ENCODE measurements around the gene GALNT9.

GALNT9 gene

DNA sequence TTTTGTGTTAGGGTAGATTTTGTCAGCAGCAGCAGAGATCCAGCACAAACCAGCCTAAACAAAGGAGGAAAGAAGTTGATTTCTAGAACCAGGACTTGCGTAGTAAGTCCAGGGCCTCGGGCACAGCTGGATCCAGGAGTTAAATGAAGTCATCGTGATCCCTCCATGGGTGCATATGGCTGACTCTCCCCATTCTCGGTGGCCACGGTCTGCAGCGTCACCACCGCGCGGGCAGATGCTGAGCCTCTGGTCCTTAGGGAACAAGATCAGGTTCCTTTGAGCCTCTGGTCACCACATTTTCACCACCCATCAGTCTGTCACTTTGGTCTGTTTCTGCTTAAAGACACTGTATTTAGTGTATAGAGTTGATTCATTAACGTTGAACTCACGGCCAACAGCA, 14.8 kb upstream of the GALNT9 start:
- no peak for DNase-seq

DNA sequence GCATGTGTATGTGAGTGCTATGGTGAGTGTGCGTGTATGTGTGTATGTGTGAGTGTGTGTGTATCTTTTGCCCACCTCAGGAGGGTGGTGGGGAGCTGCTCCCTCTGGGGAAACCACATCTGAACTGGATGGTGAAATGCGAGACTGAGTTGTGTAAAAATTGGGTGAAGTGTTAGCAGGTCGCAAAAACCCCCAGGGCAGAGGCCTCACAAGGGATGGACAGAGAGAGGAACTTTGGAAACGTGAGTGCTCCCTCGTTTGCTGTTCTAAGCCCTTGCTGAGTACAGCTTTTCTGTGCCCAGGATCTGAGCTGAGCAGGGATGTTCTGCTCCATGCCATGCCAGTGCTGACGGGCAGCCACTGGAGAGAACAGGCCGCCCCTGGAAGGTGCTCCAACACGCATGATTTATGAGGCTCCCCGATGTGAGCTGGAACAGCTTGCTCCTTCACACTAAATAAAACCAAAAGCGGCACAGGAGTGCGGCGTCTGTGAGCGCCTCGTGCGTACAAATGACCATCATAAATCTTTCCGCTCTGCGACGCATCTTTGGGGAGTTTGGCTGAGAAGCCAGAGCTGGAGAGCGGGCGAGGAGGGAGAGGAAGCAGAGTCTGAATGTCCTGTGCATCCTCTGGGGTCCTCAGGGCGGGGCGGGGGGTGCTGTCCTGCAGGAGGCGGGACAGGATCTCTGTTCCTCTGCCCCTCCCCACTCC, 14.1 kb upstream of the GALNT9 start:
- no peak for DNase-seq

DNA sequence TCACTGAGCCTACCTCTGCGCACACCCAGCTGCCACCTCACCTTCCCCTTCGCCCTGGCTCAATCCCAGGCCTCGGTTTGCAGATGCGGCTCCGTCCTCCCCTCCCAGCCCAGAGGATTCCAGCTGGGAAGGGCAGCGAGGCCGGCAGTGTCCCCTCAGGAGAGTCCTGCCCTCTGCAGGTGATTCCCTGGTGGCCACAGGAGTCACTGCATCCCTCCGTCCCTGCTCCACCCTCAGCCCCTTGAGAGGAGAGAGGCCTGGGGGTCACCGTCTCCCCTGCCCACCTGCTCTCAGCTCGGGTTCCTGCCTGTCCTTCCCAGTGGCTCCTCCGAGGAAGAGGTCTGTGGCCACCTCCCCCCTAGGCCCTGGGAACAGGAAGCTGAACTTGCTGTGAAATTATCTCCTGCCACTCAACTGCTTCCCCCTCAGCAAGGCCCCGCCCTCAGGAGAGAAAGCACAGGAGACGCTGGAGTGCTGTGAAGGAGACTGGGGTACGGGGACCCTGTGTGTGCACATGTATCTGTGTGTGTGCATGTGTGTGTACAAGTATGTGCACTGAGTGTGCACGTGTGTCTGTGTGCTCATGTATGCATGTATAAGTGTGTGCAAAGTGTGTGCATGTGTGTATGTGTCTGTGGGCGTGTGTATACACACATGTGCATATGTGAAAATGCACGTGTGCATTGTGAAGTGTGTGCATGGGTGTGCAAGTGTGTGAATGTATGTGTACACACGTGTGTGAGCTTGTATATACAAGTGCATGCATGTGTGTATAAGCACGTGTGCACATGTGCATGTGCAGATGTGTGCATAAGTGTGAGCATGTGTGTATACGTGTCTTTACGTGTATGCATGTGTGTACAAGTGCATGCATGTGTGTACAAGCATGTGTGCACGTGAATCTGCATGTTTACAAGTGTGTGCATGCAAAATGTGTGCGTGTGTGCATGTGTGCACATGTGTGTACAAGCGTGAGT, 13.2 kb upstream of the GALNT9 start:
- DNase-seq: no peak

DNA sequence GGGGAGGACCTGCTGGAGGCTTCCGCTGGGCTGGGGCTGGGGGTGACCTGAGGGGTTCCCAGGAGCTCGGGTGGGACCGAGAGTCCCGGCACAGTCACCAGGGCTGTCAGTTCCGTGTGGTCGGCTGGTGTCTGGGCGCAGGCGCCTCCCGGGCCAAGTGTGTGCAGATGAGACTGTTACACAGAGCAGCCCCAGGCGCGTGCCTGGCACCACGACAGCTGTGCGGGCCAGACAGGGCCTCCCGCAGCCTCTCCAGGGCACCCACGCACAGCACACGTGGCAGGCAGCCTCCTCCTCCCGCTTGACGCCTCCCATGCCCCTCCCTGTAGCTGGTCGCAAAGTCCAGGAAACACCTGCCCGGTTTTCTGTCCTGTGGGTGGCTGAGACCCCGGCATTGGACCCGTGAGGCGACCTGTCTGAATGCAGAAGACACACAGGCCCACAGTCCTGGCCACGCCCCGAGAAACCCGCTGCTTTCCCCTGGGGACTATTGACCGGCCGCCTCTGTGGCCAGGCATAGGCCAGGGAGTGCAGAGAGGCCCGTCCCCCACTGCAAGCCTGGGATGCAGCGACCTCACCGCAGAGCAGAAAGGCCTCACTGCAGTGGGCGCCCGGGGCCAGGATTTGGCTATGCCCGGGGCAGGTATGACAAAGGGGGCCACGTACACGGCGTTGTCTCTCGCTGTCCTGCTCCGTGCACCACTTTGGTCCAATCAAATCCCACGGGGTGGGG, 12.1 kb upstream of the GALNT9 start:
- DNase-seq: no peak

DNA sequence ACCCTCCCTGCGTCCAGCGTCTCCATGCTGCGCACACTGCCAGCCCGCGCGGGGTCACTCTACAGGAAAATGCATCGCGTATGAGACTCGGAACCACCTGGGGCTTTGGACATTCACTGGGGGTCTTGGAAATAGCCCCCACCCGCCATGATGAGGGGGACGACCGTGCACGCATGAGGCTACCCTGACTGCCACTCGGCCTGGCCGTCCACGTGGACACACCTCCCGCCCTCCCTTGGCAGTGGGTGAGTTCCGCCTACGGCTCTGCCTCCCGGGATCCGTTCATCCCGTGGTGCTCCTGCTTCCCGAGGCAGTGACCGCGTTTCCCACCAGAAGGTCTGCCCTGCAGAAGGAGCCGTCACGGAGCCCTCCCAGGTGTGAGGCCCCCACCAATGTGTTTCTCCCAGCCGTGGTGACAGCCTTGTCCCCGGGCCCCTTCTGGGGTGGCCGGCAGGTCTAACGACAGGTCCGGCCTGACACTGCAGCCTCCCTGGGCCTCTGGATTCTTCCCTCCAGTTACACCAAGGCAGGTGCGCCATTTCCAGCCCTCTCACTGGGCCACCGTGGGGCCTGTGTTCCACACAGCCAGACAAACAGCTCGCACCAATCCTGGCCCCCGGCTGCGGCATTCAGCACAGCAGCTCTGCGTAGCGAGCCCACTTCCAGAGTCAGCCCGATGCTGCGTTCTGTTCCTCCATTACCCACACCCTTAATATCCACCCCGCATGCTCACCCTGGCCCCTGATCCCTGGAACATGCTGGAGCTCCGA, 11.1 kb upstream of the GALNT9 start:
- no peak for DNase-seq

DNA sequence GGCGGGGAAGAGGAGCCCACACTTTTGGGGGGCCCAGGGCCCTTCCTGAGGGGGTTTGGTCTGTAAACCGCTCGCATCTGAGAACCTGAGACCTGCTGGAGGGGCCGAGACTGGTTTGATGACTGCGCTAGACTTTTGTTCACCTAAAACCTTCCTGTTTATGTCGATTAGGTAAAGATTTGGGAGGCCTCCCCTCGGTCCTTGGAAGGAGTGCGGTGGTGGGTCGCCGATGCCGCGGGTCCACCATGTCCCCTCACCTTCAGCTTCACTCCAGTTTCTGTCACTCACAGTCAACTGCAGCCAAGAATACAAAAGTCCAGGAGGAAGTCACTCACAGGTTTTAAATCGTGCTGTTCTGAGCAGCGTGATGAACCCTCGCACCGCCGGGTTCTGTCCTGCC, 10.5 kb upstream of the GALNT9 start:
- DNase-seq: no peak

DNA sequence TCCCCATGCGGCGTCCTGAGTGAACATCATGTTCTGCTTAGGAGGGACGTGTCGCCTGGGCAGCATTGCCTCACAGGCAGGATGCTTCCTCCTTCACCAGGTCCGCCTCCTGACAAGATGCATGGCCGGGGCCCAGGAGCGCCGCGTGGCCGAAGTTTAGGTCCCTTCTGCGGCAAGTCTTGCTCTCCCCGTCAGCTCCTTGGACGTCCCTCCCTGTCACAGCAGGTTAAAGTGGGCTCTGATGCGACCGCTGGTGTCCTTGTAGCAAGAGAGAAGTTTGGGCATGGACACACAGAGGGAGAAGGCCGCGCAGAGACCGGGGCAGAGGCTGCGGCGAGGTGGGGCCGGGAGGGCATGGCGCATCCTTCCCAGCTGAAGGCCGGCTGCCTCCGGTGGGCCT, 9.4 kb upstream of the GALNT9 start:
- DNase-seq: no peak

DNA sequence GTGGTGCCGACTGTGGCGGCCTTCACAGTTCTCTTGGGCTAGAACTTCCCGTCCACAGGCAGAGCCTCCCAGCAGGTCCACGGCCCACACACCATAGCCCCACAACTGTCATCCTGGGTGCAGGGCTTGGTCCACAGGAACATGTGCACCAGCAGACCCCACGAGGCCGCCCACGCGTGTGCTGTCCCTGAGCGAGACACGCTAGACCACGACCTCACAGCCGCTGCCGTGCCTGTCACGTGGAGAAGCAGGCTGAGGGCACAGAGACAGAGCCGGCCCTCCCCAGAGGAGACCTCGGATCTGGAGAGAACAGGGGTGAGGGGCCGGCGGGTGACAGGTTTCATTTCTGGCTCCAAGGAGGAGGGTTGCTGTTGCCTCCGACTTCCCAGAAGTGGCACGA, 8.9 kb upstream of the GALNT9 start:
- DNase-seq: no peak

DNA sequence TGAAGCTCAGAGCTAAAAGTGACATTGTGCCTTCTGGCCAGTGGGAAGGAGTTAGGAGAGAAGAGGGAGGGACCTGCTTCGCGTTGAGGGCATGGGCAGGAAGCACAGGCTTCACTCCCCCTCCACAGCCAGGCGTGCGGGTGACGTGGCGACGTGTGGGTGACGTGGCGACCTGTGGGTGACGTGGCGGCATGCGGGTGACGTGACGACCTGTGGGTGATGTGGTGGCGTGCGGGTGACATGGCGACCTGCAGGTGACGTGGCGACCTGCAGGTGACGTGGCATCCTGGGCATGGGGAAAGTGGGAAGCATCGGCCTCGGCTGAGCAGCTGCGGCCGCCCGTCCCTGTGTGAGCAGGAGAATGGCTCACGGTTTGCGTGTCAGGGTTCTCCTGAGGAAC, 8.2 kb upstream of the GALNT9 start:
- DNase-seq: no peak

DNA sequence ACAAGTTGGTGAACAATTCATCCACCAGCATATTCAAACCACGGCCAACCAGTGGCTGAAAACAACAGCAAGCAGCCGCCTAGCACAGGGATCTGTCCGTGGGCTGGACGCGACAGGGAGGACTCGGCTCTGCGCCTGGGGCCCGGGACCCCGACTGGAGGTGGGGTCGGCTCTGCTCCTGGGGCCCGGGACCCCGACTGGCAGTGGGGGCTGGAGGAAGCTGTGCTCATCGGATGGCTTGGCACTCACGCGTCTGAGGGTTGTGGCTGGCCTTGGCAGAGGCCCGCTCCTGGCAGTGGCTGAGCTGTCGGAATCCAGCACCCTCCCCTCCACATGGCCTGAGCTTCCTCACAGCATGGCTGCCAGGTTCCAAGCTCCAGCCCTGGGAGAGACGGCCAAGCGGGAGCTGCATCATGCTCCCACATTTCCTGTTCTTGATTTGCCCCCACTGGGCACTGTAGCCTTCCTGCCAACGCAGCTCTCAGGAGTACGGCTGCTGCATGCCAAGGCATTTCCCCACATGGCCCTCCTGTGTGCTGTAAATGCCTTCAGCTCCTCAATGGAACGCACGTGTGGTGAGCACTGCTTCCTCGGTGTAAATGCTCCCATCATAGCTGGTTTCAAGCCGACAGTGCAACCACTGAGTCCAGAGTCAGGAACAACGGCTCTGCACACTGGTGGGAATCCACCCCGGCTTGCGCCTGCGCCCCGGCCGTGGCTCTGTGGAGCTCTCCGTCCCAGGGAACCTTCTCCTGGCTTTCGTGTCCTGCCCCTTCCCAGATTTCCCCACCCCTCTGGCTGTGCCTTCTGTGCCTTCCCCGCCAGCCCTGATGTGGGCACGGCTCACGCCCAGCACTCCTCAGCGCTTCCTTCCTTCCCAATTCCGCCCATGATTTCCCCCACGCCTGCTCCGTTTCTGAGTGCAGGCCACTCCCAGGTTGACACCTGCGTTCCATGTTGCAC, 7.3 kb upstream of the GALNT9 start:
- no peak for DNase-seq

DNA sequence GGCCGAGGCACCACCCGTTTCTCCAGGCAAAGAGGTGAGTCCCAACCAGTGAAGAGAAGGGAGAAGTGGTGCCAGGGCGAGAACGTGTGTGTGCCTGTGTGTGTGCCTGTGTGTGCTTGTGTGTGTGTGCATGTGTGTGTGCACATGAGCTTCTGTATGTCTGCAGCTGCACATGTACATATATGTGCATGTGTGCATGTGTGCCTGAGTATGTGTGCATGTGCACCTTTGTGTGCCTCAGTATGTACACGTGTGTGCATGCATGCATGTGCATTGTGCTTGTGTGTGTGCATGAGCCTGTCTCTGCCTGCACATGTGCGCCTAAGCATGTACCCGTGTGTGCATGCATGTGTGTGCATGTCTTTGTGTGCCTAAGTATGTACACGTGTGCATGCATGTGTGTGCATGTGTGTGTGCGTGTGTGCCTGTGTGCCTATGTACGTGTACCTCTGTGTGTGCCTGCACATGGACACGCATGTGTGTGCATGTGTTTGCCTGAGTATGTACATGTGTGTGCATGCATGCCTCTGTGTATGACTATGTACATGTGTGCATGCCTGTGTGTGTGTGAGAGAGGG, 5.9 kb upstream of the GALNT9 start:
- DNase-seq: no peak

DNA sequence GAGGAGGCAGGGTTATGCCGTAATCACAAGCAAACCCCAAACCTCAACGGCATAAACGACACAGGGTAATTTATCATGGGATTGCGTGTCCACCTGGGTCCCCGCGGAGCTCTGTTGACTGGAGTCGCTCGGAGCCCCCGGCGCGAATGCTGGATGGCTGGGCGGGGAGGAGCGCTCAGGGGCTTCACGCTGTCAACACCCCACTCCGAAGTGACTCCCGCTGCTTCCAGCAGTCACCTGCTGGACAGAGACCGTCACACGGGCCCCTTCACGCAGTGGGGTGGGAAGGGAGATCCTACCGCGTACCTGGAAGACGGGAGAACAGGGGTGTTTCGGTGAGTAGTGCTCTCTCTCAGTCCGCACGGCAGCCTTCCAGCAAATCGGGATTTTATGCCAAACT, 4.4 kb upstream of the GALNT9 start:
- DNase-seq: no peak

DNA sequence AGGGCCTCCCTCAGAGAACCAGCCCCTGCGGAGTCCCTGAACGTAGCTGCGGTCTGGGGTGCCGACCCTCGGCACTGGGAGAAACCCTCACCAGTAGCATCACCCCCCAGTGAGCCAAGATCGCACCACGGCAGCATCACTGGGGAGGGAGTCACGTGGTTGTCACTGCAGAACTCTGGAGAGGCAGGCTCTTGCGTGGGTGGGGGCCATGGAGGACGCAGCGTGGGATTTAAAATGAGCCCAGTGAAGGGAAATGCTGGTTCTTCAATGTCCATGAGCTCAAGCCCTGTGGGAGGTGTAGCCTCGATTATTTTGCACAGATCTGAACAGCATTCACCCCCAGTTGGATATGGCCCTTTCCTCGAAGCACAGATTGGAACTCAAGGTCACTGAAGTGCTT, 3.9 kb upstream of the GALNT9 start:
- DNase-seq: no peak

DNA sequence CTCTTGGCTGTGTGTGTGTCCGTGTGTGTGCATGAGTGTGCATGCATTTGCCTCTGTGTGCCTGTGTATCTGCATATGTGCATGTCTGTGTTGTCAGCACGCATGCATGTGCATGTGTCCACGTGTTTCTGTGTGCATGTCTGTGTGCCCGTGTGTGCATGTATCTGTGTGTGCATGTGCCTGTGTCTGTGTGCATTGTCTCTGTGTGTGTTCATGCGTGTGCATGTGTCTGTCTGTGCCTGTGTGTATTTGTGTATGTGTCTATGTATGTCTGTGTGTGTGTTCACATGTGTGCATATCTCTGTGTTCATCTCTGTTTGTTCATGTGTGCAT, 1.1 kb upstream of the GALNT9 start:
- no peak for DNase-seq

DNA sequence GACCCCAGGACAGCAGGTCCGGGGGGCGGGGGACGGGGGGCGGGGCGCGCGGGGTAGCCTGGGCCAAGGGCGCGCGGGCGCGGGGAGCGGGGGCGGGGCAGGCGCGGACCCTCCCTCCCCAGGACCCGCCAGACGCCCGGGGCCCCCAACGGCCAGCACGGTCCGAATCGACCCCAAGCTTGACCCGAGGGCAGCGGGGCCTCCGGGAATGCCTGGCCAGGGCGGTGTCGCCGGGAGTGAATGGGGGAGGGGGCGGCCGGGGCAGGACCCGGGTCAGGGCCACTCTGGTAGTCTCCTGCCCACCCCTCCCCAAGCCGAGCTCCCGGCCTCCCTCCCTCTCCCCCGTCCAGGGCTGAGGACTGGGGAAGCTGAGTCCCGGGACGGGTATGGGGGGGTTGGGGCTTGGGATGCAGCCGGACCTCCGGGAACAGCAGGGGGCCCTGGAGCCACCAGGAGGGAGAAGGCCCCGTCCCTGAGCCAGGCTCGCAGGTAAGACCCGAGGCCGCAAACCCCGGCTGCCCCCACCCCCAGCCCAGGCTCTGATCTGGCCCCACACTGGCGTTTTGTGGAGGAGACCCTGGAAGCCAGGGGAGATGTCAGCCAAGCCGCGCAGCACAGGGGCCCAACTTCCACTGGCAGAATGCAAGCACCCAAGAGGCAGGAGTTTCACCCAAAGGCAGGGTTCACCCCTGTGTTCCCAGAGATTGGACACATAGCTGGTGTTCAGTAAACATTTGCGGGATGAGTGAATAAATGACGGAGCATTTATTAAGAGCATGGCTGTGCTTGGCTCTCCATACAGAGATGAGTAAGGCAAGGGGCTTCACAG, 545 bp upstream of the GALNT9 start:
- DNase-seq: no peak

DNA sequence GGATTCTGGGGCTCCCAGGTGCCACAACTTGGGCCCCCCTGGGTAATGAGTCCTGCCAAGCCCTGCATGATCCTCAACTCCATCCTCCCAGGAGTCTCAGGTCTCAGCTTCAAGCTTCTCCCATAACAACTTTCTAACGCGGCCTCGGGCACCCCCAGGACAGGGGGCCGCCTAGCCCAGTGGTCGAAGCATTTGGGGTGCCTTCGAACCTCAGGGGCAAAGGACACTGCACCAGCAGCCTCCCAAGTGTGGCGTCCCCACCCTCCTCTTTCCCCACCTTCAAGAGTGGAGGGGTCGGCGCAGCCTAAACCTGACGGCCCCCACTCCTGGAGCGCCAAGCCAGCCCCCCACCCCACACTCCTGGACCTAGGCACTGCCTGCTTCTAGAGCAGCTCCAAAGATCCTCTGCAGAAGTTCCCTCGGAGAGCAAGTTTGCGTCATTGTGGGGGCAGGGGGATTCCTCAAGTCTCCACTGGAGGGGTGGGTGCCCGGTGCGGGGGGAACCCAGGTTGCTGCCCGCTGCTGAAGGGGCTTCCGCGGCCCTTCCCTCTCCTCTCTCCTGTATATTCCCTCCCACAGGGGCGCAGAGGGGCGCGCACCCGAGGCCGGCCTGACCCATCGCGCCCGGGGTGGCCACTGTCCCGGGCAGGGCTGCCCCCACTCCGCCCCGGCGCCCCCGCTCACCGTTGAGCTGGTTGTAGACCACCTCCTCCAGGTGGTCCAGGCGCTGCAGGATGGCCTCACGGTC, 933 bp downstream of the GALNT9 start:
- DNase-seq: no peak

DNA sequence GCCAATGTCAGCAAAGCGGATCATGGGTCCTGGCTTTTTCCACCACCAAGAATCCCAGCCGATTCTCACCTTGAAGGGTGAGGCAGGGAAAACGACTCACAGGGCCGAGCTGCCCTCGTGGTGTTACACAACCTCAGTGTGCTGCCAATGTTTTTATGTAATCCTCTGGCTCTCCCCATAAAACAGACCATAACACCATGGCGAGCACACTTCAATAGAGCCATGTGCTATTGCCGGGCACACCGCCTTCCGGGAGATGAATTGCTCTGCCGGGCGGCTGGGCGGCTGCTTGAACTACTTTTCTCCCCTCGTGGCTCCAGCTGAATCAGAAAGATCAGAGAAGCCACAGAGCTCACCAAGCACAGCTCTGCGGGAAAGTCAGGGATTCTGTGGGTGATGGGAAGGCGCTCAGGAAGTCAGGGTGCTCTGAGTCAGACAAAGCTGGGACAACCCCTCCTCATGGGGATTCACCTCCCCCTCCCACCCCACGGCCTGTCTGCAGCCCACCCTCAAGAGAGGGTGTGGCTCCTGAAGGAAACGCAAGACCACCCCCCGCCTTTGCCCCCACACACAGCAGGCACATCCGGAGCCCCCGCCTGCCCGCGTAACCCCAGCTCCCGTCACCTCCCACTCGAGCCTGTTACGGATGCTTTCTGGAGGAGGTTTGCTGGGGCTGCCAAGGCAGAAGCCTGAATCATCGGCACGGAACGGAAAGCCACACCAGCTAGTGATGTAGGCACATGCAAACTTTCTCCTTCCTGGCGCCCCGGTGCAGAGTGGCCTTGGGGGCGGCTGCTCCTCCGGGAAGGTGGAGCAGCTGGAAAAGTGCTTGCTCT, 1.8 kb downstream of the GALNT9 start:
- DNase-seq: no peak

DNA sequence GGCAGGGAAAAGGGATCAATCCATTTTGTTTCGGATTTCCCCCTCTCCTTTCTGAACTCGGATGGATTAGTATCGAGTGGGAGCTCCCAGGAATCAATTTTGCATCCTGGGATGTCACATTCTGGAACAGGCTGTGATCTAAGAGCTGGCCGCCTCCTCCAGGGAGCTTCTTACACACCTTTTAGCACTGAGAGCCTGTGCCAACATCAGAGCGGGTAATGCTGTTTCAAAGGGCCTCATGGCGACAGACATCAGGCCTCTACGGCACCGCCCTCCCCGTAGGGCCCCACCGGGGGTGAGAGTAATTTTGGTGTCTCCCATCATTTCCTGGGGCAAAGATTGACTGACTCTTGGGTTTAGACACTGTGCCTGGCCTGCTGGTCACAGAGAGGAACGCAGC, 2.7 kb downstream of the GALNT9 start:
- DNase-seq: no peak

DNA sequence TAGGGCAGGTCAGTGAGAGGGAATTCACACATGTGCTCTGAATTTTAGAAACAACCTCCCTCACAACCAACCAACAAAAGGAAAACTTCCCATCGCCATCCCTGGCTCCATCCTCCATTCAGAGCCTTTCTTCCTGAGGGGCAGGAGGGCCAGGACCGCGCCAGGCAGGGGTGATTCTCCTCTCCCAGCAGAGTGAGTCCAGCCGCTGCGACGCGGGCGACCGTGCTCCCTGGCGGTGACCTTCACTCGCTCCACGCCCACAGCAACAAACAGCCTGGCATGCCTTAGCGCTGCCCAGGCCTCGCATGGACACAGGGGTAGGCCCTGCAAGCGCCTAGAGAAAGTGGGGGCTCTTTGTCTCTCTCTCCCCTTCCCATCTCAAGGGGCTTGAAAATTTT, 3.7 kb downstream of the GALNT9 start:
- no peak for DNase-seq

Data from NCI-H2227 treated with DMSO at 0.1 percent for 48 hours (cell line).